ENCODE measurements around the gene LRRK1.

- peak; percentile 99 for TF ChIP-seq CTCF (IDR thresholded peaks at IDR 0.05; ENCODE audit: low read depth, low read length, poor library complexity, severe bottlenecking)
- no peak for TF ChIP-seq EZH2phosphoT487 (IDR thresholded peaks at IDR 0.05; ENCODE audit: borderline replicate concordance, low read length)
These were observed 89.3 kb downstream of the LRRK1 start for GRCh38 chr15:101008158-101009139.

Data from DOHH2 (cell line).